NCI-H526 treated with DMSO at 0.1 percent for 48 hours (cell line): Measurements from ENCODE around the gene ITIH3.

Experiments used
- DNase-seq: peaks from one replicate; lab custom pipeline; 2025; lab: John Stamatoyannopoulos, UW

Gene ITIH3

DNA sequence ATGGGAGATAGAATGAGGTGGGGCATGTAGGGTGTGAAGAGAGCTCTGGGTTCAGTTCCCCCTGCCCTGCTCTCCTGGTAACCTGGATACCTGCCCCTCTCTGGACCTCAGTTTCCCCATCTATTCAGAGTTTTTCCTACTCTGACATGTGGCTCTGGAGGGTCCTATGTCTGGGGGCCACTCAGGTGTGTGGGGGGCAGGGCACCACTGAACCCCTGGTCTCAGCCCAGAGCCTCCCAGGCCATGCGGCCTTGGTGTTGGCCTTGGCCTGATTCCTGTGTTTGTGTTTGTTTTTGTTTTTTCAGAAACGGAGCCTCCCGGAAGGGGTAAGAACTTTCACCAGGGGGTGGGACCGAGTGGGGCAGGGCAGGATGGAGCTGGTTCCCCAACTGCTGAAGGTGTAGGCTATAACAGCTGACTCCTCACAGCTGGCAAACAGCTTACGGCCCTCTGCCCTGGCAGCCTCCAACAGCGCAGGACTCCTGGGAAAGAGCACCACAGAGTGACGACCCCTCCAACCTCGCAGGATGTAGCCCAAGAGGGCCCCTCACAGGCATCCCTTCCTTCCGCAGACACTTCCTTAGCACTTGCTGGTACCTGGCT, 803 bp downstream of the ITIH3 start:
- no peak for DNase-seq

DNA sequence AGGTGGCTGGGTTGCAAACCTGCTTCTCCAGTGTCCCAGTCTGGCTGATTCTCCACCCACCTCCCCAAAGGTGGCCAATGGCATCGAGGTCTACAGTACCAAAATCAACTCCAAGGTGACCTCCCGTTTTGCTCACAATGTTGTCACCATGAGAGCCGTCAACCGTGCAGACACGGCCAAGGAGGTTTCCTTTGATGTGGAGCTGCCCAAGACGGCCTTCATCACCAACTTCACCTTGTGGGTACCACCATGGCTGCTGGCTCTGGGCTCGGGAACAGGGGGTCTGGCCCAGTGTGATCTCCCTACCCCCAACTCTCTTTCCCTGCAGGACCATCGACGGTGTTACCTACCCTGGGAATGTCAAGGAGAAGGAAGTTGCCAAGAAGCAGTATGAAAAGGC, 1.8 kb downstream of the ITIH3 start:
- no peak for DNase-seq

DNA sequence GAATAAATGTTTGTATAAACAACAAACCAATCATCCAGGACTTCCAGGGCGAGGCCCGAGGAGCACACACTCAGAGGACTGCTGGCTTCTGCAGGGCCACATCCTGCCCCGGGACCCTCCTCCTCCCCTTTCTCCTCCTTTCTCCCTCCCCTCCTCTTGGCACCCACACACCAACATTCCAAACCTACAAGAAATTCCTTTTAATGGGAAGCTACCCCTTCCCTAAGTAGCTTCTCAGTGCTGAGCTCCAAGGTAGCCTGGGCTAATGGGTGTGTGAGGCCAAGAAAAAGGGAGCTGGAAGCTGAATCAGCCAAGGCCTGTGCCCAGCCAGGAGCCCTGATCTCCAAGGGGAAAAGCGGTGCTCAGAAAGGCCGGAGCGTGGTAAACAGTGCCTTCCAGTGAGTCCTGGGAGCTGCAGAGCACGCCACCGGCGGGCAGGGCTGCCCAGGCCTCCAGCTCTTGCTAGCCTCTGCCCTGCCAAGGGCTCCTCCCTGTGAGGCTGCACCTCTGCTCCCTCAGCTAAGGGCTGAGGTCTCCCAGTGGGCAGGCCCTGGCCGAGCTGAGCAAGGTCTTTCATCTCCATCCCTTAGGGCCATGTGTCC, 3.9 kb downstream of the ITIH3 start:
- no peak for DNase-seq

DNA sequence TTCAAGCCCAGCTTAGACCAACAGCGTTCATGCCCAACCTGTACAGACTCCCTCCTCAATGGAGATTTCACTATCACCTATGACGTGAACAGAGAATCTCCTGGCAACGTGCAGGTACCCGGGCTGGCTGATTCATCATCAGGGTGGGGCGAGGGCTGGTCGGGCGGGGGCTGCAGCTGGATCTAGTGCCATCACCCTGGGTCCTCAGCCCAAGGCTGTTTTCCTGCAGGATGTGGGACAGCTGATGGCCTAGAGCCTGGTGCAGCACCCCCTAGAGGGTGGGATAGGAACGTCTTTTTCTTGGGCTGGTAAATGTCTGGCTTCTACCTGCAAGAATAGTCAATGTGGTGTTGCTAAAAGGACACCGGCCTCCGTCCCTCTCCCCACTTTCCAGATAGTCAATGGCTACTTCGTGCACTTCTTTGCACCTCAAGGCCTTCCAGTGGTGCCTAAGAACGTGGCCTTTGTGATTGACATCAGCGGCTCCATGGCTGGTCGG, 4.4 kb downstream of the ITIH3 start:
- peak; percentile 23 for DNase-seq

DNA sequence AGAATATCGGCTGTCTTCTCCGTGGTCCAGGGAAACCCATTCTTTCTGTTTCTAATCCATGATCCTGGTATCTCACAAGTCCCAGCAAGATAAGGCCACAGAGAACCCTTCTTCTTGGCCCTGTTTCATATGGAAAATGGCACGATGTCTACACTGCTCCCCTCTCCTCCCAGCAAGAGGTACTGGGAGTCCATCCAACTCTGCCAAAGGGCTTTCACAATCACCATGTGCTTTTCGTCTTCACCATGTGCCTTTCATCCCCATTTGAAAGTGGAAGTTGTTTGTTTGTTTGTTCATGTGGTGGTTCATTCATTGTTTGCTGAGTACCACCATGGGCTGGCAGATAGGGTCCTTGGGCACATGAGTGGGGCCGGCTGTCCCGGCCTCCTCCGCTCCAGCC, 5.5 kb downstream of the ITIH3 start:
- DNase-seq, result no peak

DNA sequence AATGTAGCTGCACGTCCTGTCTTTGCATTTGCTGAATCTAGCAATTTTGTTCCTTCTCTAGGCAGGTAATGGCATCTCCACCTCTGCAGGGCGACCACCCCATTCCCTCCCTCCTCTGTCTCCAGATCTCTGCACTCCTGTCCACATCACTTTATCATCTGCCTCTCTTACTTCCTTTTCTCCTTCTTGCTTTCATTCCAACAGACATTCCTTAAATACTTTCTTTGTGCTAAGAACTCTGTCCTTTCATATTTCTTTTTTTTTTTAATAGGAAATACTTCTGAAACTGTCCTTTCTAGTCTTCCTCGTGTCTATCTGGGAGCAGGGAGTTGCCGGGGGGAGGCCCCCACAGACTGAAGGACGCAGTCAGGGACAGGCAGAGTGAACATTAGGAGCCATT, 7.2 kb downstream of the ITIH3 start:
- no peak for DNase-seq

DNA sequence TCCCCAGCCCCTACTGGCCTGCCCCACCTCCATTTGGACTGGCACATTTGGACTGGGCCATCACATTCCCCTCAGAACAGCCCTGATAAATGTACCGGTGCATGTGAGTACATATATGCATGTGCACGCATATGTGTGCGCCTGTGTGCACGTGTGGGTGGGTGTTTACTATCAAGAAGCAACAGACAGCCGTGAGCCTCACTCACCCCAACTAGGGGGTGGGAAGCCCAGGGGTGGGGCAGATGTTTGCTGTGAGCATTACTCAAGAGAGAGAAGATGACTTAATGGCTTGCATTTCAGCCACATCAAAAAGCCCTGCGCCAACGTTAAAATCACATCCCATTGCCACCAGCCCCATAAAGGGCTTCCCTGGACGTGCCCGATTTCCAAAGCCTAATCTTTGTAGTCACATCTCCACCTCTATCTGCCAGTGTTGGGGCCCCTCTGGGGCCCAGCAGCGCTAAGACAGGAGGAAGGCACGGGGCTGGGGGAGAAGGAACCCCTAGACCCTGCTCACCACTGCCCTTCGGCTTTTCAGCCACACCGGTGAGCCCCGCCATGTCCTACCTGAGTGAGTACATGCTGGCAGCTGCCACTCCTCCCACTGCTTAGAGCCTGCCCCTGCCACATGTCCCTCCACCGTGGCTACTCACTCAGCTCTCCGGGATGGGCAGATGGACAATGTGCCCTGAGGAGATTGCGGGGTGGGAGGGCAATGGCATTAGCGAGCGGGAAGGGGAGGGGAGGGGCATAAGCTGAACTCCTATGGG, 10.9 kb downstream of the ITIH3 start:
- no peak for DNase-seq

DNA sequence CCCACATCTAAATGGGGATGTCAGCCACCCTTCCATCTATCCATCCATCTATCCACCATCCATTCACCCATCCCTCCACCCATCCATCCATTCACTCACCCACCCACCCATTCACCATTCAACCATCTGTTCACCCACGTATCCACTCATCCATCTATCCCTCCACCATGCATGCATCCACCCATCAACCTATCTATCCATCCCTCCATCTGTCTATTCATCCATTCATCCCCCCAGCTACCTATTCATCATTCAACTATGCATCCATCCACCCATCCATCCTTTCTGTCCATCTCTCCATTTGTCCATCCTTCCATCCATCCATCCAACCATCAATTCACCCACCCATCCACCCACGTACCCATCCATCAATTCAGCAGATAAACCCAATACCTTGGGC, 14.6 kb downstream of the ITIH3 start:
- DNase-seq, result no peak

DNA sequence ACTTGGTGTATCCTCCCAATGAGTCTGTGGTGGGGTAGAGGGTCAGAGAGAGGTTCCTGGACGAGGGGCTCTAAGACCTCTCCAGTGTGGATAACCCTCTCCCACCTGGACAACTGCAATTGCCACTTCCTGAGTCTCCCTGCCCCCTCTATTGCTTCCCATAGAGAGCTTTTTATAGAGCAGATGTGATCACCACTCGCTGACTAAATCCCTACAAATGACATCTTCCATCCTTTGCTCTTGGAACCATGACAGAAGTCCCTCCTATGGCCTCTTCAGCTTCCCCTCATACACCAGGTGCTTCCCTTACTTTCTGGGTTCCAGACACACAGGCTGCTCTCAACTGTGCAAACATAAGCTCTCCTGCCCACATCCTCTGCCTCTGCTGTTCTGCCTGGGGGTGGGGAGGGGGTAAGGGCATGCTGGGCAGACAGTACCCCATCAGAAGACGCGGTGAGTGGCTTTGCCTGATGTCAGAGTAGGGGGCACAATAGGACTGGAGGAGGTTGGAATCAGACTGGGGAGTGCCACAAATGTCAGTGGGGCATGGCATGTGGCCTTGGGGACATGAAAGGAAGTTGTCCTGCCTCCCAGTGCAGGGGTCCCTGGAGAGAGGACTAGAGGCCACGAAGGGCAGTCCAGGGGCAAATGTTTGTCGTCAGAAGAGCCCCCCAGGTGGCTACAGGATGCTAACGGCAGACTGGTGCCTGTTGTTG, 15.2 kb downstream of the ITIH3 start:
- no peak for DNase-seq

DNA sequence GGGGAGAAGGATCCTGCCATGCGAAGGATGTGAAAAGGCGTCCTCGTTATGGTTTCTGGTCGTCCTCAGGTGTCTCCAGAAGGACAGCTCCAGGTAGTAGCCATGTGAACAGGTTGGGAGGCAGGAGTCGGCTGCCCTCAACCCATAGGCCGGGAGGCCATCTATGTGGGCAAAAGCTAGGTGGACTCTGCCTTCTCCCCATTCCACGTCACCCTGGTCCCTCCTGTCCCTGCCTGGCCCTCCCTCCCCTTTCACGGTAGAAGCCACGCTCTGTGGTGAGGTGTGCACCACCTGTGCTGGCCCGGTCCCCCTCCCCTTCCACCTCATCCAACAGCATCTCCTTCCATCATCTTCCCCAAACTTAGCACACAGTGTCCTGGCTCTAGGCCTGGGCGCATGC, 16.3 kb downstream of the ITIH3 start:
- DNase-seq, result no peak

DNA sequence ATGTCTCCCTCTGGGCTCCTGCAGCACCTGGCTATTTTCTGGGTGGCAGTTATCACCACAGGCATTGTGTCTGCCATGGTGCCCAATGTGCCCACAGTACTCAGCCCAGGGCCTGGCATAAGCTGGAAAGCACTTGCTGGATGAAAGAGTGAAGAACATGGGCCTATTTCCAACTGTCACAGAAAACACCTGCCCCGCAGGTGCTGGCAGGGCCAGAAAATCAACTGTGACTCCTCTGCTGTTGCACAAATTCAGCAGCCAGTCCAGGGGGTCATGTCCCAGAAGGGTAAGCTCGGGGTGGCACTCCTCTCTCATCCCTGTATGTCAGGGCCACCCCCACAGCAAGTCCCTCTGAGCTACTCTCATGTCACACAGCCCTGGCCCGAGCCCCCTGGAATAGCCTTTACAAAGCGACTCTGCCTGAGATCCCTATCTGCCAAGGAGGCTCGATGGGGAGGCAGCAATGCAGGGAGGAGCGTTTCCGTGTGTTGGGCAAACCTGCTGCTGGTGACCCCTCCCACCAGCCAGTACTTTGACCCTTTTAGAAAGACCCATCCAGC, 16.9 kb downstream of the ITIH3 start:
- DNase-seq, result no peak

DNA sequence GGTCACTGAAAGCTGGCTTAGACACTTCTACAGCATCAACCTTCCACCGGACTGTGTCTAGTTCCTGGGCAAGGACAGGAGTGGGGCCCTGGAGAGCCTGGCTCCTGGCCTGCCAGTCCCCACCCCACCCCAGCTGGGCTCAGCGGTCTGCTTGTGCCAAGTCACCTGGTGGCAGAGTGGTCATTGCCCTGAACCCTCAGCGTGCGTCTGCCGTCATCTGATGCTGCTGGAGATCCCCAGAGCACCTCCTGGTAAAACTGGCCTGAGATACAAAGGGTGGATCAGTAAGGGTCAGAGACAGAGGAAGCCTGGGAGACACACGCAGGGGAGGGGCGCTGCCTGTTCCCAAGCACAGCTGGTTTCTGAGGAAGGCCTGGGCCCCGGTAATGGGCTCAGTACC, 19.2 kb downstream of the ITIH3 start:
- no peak for DNase-seq

DNA sequence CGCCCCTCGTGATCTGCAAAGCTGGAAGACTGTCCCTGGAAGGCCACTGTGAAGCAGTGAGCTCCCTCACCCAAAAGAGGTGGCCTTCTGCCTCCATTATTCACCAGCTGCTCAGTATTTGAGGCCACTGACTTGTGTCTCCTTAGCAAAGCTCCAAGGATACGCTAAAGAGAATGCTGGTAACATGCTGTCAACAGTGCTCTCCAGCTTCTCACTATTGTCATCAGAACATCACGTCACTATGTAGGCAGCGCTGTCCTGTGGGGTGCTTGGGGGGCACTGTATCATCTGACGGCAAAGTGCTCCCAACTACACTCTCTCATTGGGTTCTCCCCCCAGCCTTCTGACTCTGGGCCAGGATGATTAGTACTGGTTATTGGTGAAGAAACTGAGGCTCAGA, 21.6 kb downstream of the ITIH3 start:
- no peak for DNase-seq

DNA sequence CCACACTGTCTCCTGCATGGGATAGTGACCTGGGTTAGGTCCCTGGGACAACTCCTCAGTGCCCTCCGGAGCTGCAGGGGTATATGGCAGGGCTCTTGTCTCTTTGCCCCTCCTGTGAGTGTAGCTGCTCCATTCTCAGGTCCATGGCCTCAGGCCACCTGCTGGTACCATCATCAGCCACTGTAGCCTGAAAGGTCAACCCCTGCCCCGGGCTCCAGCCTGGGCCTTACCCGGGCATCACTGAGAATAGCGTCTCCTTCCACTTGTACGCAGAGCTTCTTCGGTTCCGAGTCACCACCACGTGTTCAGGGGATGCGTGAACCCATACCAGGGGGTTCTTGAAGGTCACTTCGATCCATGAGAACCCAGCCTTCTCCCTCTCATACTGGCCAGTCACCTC, 22.1 kb downstream of the ITIH3 start:
- DNase-seq, result no peak

DNA sequence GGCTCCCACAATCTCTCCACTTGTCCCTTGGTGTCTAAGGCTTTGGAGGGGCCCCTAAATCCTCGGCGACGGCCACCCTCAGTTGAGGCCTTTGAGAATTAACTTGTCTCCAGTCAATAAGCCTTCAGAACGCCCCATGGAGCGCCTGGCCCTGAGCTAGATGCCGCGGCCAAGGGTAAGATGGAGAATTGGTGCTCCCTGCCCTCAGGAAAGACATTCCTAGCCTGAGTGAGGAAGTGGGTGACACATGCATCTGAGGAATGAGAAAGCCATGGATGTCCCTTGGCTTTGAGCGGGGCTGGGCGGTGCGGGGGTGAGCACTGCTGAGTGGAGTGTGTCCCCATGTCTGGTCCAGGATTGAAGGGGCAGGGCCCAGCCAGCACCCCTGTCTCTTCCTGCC, 22.6 kb downstream of the ITIH3 start:
- no peak for DNase-seq

DNA sequence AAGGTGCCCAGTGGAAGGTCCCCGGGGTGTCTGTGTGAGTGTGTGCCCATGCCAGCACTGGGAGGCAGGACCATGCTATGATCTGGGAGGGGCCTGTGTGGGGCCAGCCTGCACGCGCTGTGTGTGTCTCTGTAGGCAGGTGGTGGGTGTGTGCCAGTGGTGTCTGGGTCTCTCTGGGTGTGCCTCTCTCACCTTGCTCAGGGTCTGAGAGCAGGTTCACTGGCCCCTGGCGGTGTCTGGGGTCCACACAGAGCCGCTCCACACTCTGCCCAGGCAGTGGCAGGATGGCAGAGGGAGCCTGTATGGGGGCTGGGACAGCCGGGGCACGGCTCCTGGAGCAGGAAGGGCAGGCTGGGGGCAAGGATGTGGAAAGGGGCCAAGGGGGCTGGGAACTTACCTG, 23.3 kb downstream of the ITIH3 start:
- DNase-seq, result no peak

DNA sequence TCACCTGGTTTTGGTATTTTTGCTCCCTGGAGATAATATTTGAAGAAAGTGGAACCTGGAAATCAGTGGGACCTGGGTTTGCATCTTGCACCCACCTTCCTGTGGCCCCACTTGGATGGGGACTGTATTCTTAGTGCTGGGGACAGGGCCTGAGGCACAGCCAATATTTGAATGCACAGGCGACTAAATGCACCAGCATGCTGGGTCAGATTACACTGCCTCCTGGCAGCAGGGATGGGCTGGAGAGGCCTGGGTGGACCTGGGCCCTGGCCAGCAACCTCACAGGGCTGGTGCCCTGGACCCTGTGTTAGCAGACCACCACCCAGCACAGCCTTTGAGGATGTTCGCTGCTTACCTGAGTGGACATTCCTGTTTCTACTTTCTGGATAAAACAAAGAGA, 25.3 kb downstream of the ITIH3 start:
- DNase-seq, result no peak

DNA sequence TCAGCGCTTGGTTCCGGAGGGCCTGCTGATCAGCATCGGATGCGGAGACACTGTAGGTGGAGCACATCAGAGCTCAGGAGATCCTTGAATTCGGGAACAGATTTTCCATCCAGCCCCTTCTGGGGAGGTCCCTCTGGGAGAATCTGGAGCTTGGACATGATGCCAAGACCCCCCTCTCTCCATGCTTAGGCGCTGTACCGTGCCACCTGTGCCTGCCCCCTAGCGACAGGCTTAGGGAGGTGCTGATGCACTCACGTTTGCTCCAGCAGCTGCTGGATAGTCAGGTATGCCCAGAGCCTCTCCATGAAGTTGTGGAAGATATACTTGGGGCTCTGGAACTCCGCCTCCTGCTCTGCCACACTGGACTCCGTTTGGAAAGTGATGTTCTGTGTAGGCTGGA, 26.1 kb downstream of the ITIH3 start:
- no peak for DNase-seq

DNA sequence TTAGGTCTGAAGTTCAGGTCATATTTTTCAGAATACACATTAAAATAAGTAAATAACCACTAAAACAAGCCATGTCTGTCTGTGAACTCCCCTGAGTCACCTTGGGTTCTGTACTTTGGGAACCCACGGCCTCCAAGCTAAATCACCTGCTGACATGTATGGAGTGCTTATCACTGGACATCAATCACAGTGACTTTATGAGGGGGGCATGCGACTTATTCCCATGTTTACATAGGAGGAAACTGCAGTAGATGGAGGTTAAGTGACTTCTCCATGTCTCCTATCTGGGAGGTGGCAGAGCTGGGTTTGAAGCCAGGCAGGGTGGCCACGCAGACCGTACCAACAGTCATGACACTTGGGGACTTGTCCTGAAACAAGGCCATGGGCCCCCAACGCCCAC, 27.8 kb downstream of the ITIH3 start:
- DNase-seq, result no peak

DNA sequence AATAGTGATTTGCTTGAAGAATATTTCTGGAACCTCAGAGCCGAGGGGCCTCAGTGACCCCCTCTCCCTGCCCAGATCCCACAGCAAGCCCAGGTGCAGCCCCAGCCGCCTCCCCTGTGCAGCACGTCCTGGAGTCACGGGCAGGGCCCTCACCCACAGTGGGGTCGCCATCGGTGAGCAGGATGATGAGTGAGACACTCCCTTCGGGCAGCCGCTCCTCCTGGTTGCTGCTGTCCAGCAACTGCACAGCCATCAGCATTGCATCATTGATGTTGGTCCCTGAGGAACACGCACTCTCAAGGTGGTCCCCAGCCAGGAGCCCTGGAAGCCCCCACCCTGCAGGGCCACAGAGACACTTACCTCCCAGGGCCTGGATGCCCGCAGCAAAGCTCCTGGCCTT, 29.4 kb downstream of the ITIH3 start:
- DNase-seq, result no peak

DNA sequence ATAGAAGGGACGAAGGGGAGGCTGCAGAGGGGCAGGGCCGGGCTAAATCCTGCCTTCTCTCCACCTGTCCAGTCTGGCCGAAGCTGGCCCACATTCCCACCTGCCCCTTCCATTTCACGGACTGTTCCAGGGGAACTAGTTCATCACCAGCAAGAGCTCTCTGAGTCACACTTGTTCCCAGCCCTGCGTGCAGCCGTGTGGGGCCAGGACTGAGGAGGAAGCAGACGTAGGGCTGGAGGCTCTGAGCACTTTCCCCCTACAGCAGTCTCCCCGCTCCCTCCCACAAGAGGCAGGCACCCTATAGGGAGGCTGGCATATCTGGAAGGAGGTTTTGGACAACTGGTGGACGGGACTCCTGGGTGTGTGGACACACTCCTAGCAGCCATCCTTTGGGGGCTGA, 32.8 kb downstream of the ITIH3 start:
- DNase-seq, result no peak

DNA sequence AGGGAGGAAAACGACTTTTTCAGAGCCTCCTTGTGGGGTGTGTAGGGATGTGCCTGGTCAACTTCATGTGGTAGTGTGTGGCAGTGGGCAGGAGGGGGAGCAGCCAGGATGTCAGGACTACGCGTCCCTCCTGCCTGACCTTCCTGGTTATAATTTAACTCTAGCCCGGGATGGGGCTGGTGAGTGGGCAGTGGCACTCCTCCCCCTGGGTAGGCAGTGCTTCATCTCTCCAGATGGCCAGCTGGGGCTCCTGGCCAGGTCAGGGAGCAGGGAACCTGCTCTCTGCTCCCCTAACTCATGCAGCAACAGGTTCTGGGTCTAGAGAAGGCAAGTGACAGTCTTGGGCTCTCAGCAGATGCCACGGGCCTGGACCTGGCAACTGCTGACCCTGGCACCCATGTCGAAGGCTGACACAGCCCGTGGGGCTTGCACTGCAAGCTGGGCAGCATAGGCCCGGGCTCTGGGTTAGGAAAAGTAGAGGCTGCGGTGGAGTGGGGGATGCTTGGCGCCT, 33.3 kb downstream of the ITIH3 start:
- DNase-seq, result no peak
